Measurements from ENCODE around the gene PRSS21. TPM values are rescaled to one million over a fixed set of nuclear protein-coding genes. Genes with fewer than 3 reads are reported as not detected.

PRSS21 gene
- total and polyA plus RNA-seq, 10 of the 15 experiments (the other 5 are each of a cell fraction or from before 2014, with no cell fraction given): 5.3 to 73.4 (median 40.1) TPM; not detected in 1

- BruUV-seq (replicated peaks): no TSS peak
- no peak overlapping the region for H3K27ac ChIP-seq (ENCODE audit: control insufficient read depth, insufficient read depth)
- in situ Hi-C loops (cut with MboI) (no loop called here), intact Hi-C loops (cut with micrococcal nuclease; ENCODE audit: unreplicated experiment) (no loop called here)
- H4K20me1 ChIP-seq (ENCODE audit: control insufficient read depth, insufficient read depth): no peaks in the 10 kb centered on the region
- ChIA-PET CTCF (no interaction called here), SMC1A (ENCODE audit: uncharacterized antibody, unreplicated experiment) (no interaction called here), RAD21 (ENCODE audit: unreplicated experiment) (no interaction called here), POLR2A (no interaction called here)
- no peaks in the 10 kb centered on the region for H3K4me1 ChIP-seq (ENCODE audit: control insufficient read depth, insufficient read depth, low read length)
- DNase-seq (ENCODE audit: low read depth, low spot score): no peak
- no peaks in the 10 kb centered on the region for H3K36me3 ChIP-seq (ENCODE audit: control insufficient read depth in 2 of 2, insufficient read depth in 2 of 2, low read length in 1 of 2)
- peaks cover 7% of the 10 kb centered on the region for H3K79me2 ChIP-seq (ENCODE audit: control insufficient read depth, insufficient read depth, low read length)
- WGBS (ENCODE audit: insufficient coverage, insufficient replicate concordance, low lambda C conversion rate, missing lambda C conversion rate): 59% methylated on average over 14 of the region's 14 CpGs
- no peak for FAIRE-seq
- H3K9ac ChIP-seq (ENCODE audit: control insufficient read depth, insufficient read depth, low read length): no peak overlapping the region
- no peak overlapping the region for H2AFZ ChIP-seq (ENCODE audit: control insufficient read depth, low read depth, low read length)
- no peak for ATAC-seq
- H3K27me3 ChIP-seq (replicated peaks in 1 of 2; ENCODE audit: control insufficient read depth in 2 of 2, insufficient read depth in 2 of 2, low read length in 1 of 2): peaks cover 0 to 1% of the 10 kb centered on the region in 2 experiments; a peak in 1 of 4 replicates
- no peak overlapping the region for H3K4me3 ChIP-seq
- H3K4me2 ChIP-seq (ENCODE audit: control insufficient read depth, insufficient read depth): no peak overlapping the region
- no peaks in the 10 kb centered on the region for H3K9me3 ChIP-seq (replicated peaks; ENCODE audit: control insufficient read depth, insufficient read depth, low read length)
- no peak for TF ChIP-seq STAT1 (conservative IDR thresholded peaks at IDR 0.05)
- no peak for TF ChIP-seq SREBF1 (IDR thresholded peaks at IDR 0.05; ENCODE audit: low read length)
- TF ChIP-seq SMARCA5 (IDR thresholded peaks at IDR 0.05): no peak
- TF ChIP-seq ZNF622 (IDR thresholded peaks at IDR 0.05): no peak
- no peak for TF ChIP-seq ZNF592 (IDR thresholded peaks at IDR 0.05)
- TF ChIP-seq MEF2B (IDR thresholded peaks at IDR 0.05; ENCODE audit: partially characterized antibody, poor library complexity, severe bottlenecking): no peak
- TF ChIP-seq CHD4 (IDR thresholded peaks at IDR 0.05): no peak
- TF ChIP-seq, protein P1, sequence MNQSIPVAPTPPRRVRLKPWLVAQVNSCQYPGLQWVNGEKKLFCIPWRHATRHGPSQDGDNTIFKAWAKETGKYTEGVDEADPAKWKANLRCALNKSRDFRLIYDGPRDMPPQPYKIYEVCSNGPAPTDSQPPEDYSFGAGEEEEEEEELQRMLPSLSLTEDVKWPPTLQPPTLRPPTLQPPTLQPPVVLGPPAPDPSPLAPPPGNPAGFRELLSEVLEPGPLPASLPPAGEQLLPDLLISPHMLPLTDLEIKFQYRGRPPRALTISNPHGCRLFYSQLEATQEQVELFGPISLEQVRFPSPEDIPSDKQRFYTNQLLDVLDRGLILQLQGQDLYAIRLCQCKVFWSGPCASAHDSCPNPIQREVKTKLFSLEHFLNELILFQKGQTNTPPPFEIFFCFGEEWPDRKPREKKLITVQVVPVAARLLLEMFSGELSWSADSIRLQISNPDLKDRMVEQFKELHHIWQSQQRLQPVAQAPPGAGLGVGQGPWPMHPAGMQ (IDR thresholded peaks at IDR 0.05; ENCODE audit: borderline replicate concordance): no peak
- TF ChIP-seq, protein P2, sequence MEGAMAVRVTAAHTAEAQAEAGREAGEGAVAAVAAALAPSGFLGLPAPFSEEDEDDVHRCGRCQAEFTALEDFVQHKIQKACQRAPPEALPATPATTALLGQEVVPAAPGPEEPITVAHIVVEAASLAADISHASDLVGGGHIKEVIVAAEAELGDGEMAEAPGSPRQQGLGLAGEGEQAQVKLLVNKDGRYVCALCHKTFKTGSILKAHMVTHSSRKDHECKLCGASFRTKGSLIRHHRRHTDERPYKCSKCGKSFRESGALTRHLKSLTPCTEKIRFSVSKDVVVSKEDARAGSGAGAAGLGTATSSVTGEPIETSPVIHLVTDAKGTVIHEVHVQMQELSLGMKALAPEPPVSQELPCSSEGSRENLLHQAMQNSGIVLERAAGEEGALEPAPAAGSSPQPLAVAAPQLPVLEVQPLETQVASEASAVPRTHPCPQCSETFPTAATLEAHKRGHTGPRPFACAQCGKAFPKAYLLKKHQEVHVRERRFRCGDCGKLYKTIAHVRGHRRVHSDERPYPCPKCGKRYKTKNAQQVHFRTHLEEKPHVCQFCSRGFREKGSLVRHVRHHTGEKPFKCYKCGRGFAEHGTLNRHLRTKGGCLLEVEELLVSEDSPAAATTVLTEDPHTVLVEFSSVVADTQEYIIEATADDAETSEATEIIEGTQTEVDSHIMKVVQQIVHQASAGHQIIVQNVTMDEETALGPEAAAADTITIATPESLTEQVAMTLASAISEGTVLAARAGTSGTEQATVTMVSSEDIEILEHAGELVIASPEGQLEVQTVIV (IDR thresholded peaks at IDR 0.05; ENCODE audit: borderline replicate concordance, partially characterized antibody): no peak
- no peak for TF ChIP-seq SPI1 (IDR thresholded peaks at IDR 0.05; ENCODE audit: borderline replicate concordance, insufficient read depth, low read depth, low read length)
- TF ChIP-seq RB1 (IDR thresholded peaks at IDR 0.05; ENCODE audit: borderline replicate concordance): no peak
- no peak for TF ChIP-seq NR2C2 (IDR thresholded peaks at IDR 0.05; ENCODE audit: borderline replicate concordance, control insufficient read depth, insufficient read length, low read depth)
- no peak for TF ChIP-seq KLF5 (IDR thresholded peaks at IDR 0.05; ENCODE audit: partially characterized antibody)
- TF ChIP-seq ZNF274 (IDR thresholded peaks at IDR 0.05; ENCODE audit: insufficient read depth, insufficient read length): no peak
- no peak for TF ChIP-seq CHD1 (IDR thresholded peaks at IDR 0.05; ENCODE audit: low read depth, low read length)
- no peak for TF ChIP-seq IRF3 (IDR thresholded peaks at IDR 0.05)
Observed at GRCh38 chr16:2820836-2821486, 3.9 kb downstream of the PRSS21 start.

Measured in GM12878 (cell line).